Stimulated activated CD8-positive, alpha-beta memory T cell treated with anti-CD3 and anti-CD28 coated beads, Interleukin-7, amount 100 ng/mL, for 48 hours (primary cell): ENCODE measurements around the gene CCNB2.
A peak's percentile ranks its signal among the peaks of the same experiment; 100 is the strongest.
"Not testable (repeated sequence)": the region's sequence is repeated elsewhere in the genome, so short reads cannot be mapped to it uniquely, and the experiment has no call there.

Source experiments
- DNase-seq, 2 donors: peaks; one replicate each; pipeline ENCODE4 v3.0.0-alpha.2; 2020; ENCODE audit warnings: low read depth in 1 of 2; ENCODE audit errors: extremely low read depth in 1 of 2

Gene CCNB2

DNA sequence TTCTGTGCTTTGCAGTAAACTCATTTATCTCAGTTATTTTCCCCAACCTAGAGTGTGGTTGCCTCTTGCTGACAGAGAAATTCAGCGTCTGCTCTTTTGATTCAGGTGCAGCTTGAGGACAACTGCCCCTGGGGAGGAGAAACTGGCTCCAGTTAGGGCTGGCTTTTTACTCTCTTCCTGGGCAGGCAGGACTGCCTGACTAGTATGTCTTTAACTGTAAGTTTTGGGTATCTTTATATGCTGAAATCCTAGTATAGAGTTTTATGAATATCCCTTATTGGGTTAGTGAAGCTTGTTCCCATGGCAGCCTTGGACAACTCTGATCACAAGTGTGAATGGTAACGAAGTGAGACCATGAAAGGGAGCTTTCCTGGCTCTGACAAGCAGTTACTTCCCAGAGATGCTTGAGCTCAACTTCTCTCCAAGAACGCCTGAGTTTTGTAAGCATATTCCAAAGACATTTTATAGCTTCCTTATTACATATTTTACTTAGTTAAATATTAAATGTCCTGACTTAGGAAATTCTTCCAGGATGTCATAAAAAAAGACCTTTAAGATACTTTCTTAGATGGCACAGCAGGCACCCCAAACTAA is 27.1 kb downstream of the CCNB2 start:
- no peak for DNase-seq

- no peak for DNase-seq
Measured at GRCh38 chr15:59133929-59134427, 29.0 kb downstream of the CCNB2 start.

DNA sequence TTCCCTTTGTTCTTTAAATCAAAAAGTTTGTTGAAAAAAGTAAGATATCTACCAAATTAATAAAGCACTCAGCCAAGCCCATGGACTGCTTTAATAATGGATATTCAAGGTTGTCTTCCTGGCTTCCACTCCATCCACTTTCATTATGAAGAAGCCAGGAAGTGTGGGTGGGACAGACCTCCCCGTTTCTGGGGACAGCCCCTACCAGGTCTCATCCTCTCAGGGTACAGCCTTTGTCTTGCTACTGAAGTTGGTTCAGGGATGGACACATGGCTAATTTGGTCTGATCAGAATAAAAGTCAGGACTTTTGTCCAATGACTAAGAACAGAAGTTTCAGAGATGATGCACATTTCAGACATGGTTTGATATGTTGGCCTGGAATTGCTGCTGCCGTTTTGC is 32.6 kb downstream of the CCNB2 start:
- DNase-seq = no peak

DNA sequence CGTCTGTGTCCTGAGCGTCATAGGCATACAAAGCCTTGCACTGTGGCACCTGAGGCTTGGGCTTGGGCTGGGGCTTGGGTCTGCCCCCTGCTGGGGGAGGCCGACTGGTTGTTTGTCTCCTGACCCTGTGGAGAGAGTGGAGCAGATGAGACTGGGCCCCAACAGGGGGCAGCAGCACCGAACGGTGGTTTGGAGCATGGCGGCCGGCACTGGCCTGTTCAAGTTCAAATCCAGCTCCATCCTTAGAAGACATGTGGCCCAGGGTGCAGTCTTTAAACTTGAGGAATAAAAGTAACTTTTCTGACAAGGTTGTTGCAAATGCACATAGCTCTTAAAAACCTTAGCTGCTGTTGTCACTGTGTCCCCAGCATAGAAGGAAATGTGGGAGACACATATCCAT is 33.3 kb downstream of the CCNB2 start:
- peak; percentile 1 to 13 for DNase-seq

DNA sequence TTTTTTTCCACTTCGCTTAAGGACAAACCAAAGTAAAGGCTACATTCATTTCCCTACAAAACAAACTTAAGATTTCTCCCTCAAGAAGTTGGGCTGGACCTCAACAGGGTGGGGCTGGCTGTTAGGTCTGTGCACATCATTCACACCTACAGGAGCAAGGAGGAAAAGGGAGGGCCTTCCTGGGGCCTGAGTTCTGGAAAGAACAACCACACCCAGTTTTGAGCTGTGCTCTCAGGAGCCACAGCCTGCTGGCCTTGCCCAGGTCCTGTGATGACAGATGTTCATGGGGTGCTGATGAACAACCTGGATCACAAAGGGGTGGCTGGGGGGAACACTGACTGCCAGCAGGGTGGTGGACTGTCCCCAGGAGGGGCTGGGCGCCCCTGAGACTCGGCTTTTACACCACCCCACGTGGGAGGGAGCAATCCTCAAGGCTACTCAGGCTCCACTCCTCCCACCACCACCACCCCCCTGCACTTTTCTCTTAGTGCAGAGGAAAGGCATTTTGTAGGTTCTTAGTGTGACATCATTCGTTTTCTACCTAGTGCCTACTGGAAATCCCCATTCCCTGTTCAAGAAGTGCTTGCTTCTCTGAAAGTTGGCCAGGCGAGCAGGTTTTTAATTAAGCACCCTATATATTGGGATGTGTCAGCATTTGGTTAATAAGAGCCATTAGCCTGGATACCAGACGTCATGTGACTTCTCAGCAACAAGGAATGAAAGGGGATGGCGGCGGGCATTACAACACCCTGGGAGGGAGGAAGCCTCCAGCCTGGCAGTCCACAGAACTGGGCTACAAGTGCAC is 35.7 kb downstream of the CCNB2 start:
- DNase-seq = no peak

- no peak for DNase-seq
Measured at GRCh38 chr15:59143281-59143680, 38.3 kb downstream of the CCNB2 start.

DNA sequence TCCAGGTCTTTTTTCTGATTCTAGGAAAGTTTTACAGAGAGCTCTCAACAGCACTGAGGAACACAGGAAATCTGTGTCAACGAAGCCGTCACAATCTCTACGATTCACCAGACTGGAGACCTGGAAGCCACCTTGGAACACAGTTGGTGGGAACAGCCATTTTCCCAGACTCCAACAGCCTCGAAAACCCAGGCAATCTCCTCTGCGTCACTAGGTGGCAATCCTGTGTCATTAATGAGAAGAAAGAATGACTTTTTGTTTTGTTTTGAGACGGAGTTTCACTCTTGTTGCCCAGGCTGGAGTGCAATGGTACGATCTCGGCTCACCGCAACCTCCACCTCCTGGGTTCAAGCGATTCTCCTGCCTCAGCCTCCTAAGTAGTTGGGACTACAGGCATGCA is 39.6 kb downstream of the CCNB2 start:
- DNase-seq = not testable (repeated sequence)

DNA sequence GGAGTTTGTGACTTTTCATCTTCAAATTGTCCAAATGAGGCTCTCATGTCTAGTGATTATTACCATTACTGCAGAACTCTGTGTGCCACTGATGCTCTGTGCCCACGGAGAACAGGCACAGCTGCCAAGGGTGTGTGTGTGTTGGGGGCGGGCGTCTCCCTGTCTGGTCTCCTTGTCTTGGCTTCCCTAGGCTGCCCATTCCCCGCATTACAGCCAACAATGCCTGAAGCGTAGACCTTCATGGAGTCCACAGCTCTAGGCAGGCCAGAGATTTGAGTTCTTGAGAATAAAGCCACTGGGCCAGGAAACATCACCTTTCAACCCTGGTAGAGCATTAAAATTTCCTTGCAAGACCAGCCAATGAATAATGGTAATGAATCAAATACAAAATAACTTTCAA is 42.7 kb downstream of the CCNB2 start:
- DNase-seq = no peak

DNA sequence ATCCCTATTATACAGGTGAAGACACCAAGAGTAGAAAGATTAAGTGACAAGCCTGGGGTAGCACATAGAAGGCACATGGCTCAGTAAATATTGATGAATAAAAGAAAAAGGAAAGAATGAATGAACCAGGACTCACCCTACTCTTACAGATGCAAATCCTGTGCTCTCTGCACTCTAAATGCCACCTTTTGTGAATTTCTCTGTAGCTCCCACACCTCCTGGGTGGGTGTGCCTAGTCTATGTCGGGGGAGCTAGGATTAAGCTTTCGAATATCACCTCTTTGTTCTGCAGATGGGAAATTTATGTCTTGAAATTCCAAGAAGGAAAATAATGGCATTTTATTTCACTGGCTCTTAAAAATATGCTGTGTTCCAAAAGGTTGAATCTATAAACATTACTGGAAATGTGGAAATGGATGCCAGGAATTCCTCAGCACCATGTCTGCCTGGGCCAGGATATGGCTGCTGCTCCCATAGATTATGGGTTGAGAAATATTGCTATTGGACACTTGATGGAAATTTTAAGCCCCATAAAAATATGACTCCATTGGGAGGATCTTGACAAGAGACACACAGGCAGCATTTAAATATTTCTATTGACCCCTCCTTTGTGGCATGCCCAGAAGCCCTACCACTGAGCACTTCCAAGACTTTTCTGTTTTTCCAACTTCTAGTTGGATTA is 43.3 kb downstream of the CCNB2 start:
- no peak for DNase-seq

- DNase-seq = no peak
Measured at GRCh38 chr15:59150185-59150584, 45.2 kb downstream of the CCNB2 start.

- DNase-seq = no peak
Measured at GRCh38 chr15:59152694-59153450, 47.9 kb downstream of the CCNB2 start.

DNA sequence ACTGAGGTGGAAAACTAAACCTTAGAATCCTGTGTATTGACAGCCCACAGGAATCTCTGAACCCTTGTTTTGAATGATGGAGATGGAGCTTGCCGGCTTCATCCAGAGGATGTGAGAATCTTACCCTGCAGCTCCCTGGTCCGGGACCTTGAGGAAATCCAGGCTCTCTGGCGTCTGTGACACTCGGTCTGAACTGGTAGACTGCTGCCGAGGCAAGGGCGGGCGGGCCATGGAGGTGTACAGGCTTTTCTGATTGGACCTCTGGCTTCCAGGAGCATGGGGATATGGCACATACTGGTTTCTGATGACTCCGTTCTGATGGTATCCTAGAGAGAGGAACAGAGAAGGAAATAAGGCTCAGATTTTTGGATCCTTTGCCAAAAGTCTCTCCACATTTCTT is 48.5 kb downstream of the CCNB2 start:
- no peak for DNase-seq

DNA sequence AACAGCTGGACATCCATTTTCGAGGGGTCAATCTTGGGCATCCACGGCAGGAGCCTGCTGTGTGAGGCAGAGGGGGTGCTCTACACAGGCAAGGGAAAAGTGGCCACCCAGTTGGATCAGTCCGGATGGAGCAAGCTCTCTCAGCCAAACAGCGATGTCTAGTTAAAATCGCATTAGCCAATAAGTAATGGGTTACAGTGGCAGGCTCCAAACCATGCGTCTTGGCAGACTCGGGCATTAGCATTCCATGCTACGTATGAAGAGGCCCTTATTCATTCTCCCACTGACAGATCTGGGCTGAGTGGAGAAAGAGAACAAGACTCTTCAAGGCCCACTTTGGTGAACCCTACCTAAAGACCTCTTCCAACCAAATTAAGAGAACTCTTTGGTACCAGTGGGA is 49.3 kb downstream of the CCNB2 start:
- DNase-seq = no peak

GRCh38 chr15:59155431-59155830 is 50.5 kb downstream of the CCNB2 start:
- DNase-seq = no peak

- DNase-seq = no peak
Measured at GRCh38 chr15:59157396-59157795, 52.5 kb downstream of the CCNB2 start.

DNA sequence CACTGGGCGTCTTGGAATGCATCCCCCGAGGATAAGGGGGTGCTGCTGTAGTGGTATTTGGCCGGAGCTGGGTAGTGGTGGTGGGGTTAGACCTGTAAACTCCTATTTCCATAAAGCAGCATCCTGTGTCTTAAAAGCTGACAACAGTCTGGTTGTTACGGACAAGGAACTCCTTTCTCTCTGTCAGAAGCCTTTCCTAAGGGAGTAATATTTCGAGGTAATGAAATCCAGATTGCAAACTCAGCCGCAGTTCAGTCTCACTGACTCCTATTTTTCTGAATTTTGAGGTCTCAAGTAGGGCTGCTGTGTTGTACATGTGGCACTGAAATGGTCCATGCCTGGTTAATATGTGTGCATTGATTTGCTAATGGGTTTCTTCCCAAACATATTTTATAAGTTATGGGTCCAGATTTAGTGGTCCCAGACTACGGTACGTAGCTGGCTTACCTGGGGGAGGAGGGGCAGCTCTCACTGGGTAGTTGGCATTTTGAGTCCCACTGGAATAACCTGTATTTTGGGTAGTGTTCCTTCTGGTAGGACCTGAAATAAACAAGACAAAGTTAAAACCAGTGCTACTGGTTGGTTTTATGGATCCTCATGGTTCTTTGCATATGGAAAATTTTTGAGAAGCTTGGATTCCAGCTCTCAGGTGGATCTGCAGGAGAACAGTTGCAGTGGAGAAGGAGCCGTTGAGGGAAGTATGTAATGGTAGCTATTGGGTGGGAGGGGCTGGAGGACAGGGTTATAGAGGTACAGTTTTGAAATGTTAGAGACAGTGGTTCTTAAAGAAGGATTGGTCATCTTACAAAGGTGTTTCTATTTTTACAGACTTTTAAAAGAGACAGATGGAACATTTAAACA is 53.1 kb downstream of the CCNB2 start:
- no peak for DNase-seq

GRCh38 chr15:59158701-59159034 is 53.7 kb downstream of the CCNB2 start:
- DNase-seq = no peak

- no peak for DNase-seq
Measured at GRCh38 chr15:59159210-59159609, 54.3 kb downstream of the CCNB2 start.

DNA sequence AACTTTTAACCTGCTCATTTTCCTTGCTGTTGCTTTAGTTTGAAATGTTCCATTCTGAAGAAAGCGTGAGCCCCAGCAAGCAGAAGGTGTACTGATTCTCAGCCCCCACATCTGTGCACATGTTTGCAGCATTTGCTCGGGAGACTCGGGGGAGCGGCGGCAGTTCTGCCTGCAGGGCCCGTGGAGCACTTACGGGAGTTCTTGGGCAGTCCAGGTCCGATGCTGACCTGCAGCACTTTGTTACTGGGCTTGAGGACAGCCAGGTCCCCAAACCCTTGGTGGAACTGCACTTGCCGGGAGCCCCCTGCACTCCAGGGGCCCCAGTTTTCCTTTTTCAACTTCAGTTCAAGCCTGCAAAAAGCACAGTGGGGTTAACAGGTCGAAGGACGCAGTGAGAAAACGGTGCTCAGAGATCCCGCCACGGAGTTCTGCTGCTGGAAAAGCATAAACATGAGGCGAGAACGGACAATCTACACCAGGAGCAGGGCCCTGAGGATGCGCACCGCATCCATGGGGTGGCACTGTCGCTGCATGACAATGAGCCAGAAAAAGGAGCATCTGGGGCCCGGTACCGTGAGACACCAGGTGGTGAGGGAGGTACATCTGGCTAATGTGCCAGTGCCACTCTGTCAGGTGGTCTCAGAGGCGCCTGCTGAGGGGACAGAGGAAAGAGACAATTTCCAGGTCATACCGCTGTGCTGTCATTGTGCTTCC is 56.1 kb downstream of the CCNB2 start:
- DNase-seq = no peak

- DNase-seq = not testable (repeated sequence)
Measured at GRCh38 chr15:59162080-59162479, 57.1 kb downstream of the CCNB2 start.
